Renal cortical epithelial cell (primary cell): Measurements from ENCODE around the gene DCHS2. TPM values are rescaled to one million over a fixed set of nuclear protein-coding genes. Genes with fewer than 3 reads are reported as not detected.

Experiments
- DNase-seq: peaks from one replicate; pipeline ENCODE4 v3.0.0-alpha.2; 2011; ENCODE audit warnings: low read depth
- total RNA-seq: library from RNA; depleted of rRNA; stranded (reverse); fragments of >200 nt; gene quantifications from 2 replicates; pipeline ENCODE4 v1.2.3, GENCODE V29; 2014

The DCHS2 gene
- total RNA-seq, 1 donor from 2014 or later, result under 0.01 TPM

- no peak for DNase-seq
Observed at GRCh38 chr4:154384012-154384411, 107.6 kb downstream of the DCHS2 start.

DNA sequence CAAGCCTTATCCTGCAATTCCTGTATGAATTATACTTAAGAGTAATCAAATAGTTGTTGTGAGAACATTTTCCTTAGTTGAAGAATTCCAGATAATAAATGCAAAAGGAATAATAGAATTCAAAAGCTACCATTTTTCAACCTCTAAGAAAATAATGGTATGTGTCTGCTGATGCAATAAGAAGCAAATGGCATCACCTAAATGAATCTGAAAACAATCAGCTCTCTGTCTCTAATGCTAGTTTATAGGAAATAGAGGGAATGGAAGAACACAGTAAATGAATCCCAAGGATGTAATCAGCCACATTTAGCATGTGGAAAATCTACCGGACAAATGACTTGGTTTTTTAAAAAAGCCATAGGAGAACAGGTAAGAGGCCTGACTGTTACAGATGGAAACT lies 115.1 kb downstream of the DCHS2 start:
- DNase-seq, result no peak

- no peak for DNase-seq
Observed at GRCh38 chr4:154368060-154368459, 123.5 kb downstream of the DCHS2 start.

- DNase-seq, result no peak
Observed at GRCh38 chr4:154367659-154368058, 123.9 kb downstream of the DCHS2 start.

GRCh38 chr4:154366956-154367355 lies 124.6 kb downstream of the DCHS2 start:
- peak; percentile 19 for DNase-seq

DNA sequence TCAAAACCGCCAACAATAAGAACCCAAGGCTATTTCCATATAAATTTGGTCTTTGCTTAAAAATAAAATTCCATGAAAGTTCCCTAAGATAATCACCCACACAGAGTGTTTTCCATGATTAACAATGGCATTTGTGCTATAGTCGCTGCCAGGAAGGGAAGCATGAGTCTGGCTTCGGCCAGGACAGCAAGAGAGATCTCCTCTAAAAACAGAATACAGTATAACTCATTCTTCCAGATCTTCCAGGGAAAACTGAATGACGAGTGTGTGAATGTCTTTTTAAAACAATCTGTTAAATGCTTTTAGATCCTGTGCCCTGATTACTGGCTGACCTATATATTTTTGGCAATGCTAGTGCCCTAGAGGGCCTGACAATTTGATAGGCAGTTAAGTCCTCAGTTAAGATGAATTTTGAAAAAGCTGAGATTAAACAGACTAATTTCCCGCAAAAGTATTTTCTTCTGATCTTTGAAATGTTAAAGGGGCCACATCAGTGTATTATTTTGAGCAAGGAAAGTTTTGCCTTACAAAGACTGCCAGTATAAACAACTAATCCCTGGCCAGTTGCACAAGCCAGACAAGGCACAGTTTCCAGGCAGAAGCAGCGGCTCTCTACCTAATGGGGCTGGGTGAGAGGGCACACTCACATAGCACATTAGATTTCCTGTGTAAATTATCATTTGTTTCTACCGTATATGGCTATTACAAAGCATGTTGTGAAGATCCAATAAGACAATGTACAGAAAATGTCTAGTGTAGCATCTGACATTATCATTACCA lies 127.3 kb downstream of the DCHS2 start:
- DNase-seq, result no peak

GRCh38 chr4:154361450-154361849 lies 130.1 kb downstream of the DCHS2 start:
- DNase-seq, result no peak

DNA sequence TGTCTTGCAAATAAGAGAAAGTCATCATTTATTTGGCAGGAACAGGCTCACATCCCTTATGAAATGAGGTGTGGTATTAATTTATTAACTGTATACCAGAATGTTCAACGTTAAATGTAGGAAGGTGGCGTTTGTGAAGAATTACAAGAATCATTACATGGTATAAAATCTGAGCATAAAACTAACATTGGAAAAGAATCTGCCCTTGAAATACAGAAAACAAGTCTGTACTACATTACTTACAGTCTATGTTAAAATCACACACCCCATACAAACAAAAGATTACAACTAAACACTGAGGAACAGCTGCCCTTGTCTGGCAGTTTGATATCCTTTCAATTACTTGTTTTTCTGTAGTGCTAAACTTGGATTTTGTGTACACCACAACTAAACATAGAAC lies 131.1 kb downstream of the DCHS2 start:
- no peak for DNase-seq

DNA sequence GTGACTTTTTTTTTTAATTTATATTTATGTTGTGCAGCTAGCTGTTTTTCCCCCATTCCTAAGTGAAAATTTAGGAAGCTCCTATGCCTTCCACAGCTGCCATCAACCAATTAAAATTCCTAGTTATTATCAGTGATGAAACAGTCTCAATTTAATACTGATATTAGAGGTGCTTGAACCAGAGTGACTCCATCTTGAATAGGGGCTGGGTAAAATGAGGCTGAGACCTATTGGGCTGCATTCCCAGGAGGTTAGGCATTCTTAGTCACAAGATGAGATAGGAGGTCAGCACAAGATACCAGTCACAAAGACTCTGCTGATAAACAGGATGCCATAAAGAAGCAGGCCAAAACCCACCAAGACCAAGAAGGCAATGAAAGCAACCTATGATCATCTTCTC lies 136.7 kb downstream of the DCHS2 start:
- DNase-seq, result no peak

- peak; percentile 17 for DNase-seq
Observed at GRCh38 chr4:154349829-154350228, 141.8 kb downstream of the DCHS2 start.

GRCh38 chr4:154348657-154349056 lies 142.9 kb downstream of the DCHS2 start:
- no peak for DNase-seq

DNA sequence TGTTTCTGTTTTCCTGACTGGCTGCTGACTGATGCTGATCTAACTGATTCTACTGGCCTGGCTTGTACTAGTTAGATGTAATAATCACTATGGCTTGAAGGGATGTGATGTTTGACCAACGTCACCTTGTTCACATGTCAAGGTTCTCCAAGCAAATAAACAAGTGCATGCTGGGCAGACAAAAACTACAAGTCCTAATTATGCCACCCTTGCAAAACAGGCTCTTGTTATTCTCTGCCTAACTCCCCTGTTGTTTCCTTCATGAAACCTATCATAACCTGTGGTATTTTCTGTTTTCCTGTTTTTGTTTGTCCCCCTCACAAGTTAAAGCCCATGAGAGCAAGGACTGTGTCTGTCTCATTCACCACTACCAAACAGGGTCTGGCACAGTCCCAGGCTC lies 146.2 kb downstream of the DCHS2 start:
- no peak for DNase-seq

- no peak for DNase-seq
Observed at GRCh38 chr4:154344686-154345085, 146.9 kb downstream of the DCHS2 start.

DNA sequence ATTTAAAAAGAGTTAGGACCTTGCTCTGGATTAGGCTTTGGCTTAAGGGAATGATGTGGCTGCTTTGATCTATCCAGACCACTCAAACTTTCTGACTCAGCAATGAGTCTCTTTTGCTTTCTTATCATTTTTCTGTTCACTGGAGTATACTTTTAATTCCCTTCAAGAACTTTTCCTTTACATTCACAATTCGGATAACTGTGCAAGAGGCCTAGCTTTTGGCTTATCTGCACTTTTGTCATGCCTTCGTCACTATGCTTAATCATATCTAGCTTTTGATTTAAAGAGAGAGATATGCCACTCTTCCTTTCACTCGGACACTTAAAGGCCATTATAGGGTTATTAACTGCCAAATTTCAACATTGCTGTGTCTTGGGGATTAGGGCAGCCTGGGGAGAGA lies 147.9 kb downstream of the DCHS2 start:
- no peak for DNase-seq

GRCh38 chr4:154341448-154341847 lies 150.2 kb downstream of the DCHS2 start:
- no peak for DNase-seq

DNA sequence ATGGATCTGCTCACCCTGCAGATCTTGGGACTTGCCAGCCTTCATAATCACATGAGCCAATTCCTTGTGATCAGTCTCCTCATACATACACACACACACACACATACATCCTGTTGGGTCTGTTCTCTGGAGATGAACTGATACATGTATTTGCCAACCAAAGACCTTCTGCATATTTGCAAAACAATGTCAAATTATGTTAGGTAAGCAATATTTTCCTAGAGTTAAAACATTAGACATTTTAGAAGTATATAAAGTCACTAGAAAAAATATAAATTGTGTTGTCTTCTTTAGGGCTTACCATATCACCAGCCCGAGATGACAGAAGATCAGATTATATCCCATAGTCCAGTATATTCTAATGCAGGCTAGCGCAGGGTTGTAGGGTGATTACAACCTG lies 156.0 kb downstream of the DCHS2 start:
- no peak for DNase-seq

- DNase-seq, result no peak
Observed at GRCh38 chr4:154332681-154333421, 158.7 kb downstream of the DCHS2 start.

- DNase-seq, result peak; percentile 4
Observed at GRCh38 chr4:154329939-154330338, 161.7 kb downstream of the DCHS2 start.

GRCh38 chr4:154329268-154329868 lies 162.2 kb downstream of the DCHS2 start:
- peak; percentile 41 for DNase-seq

- DNase-seq, result peak; percentile 8
Observed at GRCh38 chr4:154328030-154328429, 163.6 kb downstream of the DCHS2 start.

DNA sequence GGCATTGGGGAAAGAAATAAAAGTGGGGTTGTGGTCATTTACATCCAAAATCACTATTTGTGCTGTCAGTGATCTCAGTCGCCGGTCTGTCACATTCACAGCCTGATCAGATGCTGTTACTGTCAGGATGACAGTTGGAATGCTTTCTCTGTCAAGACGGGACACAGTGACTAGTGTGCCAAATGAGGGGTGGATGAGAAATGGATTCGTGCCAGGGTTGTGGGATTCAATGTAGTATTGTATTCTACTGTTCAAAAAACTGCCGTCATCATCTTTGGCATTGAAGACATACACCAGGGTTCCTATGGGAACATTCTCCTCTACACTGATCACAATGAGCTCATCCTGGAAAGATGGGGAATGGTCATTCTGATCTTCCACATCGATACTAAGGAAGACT lies 171.1 kb downstream of the DCHS2 start:
- no peak for DNase-seq

GRCh38 chr4:154319736-154320135 lies 171.9 kb downstream of the DCHS2 start:
- no peak for DNase-seq
